Tongue (tissue), 2 donors: Measurements from ENCODE around the gene CDKN3. TPM values are rescaled to one million over a fixed set of nuclear protein-coding genes. Genes with fewer than 3 reads are reported as not detected.
"Not testable (repeated sequence)": the region's sequence is repeated elsewhere in the genome, so short reads cannot be mapped to it uniquely, and the experiment has no call there.

Experiments used
- DNase-seq: peaks from one replicate; pipeline ENCODE4 v3.0.0-alpha.2; 2015
- total RNA-seq: library from RNA; depleted of rRNA; stranded (reverse); fragments of >200 nt; gene quantifications from one replicate; pipeline ENCODE4 v1.2.3, GENCODE V29; 2014

The CDKN3 gene
- total RNA-seq, 1 donor from 2014 or later: 34.8 TPM

DNA sequence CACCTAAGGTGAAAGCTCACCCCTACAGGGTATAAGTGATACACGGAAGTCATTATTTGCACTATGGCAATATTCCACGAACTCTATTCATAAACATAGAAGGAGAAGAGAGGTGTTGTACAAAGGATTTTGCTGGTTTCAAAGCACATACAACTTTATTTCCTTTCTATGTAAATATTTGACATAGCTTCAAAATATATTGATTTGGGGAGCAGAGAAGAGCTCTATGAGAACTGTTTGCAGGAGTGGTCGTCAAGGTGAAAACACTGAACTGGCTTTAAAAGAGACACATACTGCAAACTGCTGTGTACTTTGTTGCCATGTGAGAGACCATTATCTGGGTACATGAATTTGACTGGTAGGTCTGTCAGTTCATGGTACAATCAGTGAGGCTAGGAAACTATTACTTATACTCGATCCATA, 27.7 kb downstream of the CDKN3 start:
- no peak for DNase-seq

DNA sequence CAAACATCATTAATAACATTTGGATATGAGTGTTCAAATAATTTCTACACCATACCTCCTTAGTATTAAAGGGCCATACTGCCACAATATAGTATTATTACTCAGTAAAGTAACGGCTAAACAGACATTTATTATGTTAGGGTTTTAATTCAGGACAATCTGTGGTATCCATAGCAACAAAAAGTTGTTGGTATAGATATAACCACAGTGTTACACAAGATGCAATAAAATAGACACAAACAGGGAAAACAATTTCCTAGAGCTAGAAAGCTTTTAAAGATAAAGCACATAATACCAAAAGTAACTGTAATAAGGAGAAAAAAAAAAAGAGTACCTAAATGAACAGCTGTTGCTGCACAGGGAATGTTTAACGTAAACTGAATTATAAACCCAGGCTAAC, 28.3 kb downstream of the CDKN3 start:
- DNase-seq: no peak

GRCh38 chr14:54425537-54426274, 28.9 kb downstream of the CDKN3 start:
- DNase-seq: no peak

DNA sequence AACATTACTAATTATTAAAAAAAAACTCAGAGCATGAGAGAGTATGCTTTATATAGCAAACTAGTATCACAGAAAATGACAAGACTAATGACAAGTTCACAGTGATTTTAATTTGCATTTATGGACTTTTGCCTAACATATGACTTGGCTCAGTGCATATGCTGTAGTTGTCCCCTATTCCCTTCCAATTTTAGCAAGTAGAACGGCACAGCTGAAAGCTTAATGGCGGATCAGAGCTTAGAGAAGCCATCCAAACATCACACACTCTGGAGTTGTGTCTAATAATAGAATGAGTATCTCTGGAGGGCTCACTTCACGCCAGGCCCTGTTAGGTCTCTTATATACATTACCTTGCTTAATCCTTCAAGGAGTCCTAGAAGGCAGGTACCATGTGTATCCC, 31.1 kb downstream of the CDKN3 start:
- DNase-seq: peak; percentile 48

DNA sequence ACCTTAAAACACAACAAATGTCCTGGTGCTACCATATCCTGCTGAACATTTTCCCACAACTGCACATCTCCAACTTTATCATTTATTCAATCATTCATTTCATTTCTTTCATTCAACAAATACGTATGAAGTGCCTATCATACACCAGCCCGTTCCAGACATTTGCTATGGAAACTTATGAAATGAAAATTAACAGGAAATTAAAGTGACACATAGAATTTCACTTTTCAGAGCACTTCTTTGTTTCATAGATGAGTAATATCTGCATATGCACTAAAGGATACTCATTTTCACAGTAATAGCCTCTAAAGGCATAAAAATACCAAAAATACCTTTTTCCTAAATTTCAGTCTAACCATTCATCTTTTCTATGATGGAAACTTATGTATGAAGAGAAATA, 31.7 kb downstream of the CDKN3 start:
- DNase-seq: no peak

- DNase-seq: no peak
Measured at GRCh38 chr14:54435500-54435981, 38.7 kb downstream of the CDKN3 start.

DNA sequence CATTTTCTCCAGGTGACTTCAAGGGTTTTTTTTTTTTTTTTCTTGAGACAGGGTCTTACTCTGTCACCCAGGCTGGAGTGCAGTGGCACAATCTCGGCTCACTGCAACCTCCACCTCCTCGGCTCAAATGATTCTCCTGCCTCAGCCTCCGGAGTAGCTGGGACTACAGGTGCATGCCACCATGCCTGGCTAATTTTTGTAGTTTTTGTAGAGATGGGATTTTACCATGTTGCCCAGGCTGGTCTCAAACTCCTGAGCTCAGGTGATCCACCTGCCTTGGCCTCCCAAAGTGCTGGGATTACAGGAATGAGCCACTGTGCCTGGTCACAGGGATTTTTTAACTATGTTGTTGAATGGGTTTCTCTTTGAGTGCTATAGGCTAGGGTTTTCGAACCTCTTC, 41.1 kb downstream of the CDKN3 start:
- not testable (repeated sequence) for DNase-seq

DNA sequence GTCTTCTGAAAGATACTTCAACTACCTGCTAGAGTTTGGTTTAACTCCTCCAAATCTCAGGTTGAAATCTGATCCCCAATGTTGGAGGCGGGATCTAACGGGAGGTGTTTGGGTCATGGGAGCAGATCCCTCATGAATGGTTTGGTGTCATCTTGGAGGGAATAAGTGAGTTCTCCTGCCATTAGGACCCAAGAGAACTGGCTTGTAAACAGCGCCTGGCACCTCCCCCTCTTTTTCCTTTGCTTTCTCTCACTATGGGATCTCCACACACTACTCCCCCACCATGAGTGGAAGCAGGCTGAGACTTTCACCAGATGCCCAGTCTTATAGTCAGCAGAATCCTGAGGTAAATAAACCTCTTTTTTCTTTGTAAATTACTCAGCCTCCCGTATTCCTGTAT, 41.9 kb downstream of the CDKN3 start:
- DNase-seq: no peak

DNA sequence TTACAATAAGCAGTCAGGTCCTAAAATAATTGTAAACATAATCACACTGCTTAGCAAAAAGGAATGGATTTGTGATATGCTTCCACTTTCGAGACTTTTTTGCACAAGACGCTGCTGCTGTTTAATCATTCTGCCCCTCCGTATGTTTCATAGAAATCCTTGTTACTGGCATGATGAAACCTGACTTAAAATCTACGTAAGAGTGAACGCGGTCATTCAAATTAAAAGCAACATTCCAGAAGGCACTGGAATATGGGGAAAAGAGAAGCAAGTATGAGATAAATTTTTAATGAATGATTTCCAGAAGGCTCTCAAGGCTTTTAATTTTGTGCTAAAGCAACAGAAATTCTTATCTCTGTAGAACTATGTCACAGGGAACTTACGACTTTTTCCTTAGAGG, 43.2 kb downstream of the CDKN3 start:
- DNase-seq: peak; percentile 9

- peak; percentile 29 for DNase-seq
Measured at GRCh38 chr14:54440476-54440872, 43.7 kb downstream of the CDKN3 start.

GRCh38 chr14:54440873-54441868, 44.4 kb downstream of the CDKN3 start, which contains the start of gene CNIH1:
Gene CNIH1, minus strand, starts transcription at chr14:54441374. Its CDS starts 47 bp downstream, at chr14:54441327.
- peak; percentile 97 for DNase-seq

- not testable (repeated sequence) for DNase-seq
Measured at GRCh38 chr14:54442961-54443360, 46.2 kb downstream of the CDKN3 start.

DNA sequence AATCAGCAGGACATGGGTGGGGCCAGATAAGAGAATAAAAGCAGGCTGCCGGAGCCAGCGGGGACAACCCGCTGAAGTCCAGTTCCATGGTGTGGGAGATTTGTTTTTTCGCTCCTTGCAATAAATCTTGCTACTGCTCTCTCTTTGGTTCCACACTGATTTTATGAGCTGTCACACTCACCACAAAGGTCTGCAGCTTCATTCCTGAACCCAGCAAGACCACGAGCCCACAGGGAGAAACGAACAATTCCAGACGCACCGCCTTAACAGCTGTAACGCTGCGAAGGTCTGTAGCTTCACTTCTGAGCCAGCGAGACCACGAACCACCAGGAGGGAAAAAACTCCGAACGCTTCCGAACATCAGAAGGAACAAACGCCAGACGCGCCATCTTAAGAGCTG, 47.2 kb downstream of the CDKN3 start:
- no peak for DNase-seq

- peak; percentile 24 for DNase-seq
Measured at GRCh38 chr14:54444681-54445080, 47.9 kb downstream of the CDKN3 start.

GRCh38 chr14:54446161-54446693, 49.4 kb downstream of the CDKN3 start:
- DNase-seq: peak; percentile 43

DNA sequence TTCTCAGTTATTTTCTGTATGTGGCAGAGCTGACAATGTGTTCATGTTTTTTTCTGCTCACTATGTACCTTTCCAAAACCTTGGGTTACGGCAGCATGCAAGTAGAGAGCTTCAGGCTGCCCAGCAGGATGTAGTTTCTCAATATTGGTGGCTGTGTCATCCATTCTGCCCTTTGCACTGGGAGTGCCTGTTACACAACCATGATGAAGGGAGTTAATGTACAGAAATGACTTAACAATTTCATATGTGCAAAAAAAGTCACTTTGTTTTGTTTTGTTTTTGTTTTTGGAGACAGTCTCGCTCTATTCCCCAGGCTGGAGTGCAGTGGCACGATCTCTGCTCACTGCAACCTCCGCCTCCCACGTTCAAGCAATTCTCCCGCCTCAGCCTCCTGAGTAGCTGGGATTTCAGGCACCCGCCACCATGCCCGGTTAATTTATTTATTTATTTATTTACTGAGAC, 50.5 kb downstream of the CDKN3 start:
- DNase-seq: no peak

DNA sequence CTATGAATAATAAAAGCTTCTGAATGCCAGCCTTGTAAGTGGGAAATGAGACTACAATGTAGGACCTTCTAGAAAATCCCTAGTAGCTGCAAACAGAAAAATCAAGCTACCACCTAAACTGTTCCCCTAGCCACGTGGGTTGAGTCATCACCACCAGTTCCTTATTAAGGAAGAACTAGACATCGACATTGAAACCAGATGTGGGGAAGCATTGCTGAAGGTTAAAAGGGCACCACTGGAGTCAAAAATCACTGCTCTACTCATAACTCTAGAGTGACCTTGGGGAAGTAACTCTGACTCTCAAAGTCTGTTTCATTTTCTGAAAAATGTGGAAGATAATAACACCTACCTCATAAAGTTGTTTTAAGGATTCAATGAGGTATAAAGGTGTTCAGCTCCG, 53.7 kb downstream of the CDKN3 start:
- no peak for DNase-seq

DNA sequence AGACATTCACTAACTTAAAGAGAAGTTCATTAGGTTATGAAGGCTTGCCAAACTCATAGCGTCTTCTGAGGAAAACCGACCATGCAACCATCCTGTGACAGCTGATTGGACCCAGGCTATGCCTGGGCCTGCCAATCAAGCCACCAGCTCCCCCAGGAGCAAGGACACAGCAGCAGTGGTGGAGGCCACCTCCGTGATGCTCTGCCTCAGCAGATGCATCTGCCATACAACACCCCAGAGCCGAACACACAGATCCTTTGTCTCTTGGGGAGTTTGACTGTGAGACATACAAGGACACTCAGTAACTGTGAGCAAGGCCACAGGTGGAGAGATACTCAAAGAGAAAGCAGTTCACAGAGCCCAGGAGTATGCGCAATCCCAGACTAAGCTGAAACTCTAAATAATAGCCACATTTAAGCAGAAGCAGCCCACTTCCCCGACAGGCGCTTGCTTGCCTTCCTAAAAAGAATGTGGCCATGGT, 54.4 kb downstream of the CDKN3 start:
- DNase-seq: no peak

DNA sequence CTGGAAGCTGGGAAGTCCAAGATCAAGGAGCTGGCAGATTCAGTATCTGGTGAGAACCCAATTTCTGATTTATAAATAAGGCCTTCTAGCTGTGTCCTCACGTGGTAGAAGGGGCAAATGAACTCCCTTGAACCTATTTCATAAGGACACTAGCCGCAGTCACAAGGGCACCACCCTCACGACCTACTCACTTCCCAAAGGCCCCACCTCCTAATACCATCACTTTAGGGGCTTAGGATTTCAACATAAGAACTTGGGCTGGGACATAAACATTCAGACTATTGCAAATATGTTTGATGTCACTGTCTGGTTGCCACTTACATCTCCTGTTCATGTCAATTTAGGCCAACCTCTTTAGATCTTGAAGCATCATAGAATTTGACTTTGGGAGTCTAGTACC, 55.2 kb downstream of the CDKN3 start:
- DNase-seq: no peak

GRCh38 chr14:54453252-54453651, 56.4 kb downstream of the CDKN3 start:
- no peak for DNase-seq

- not testable (repeated sequence) for DNase-seq
Measured at GRCh38 chr14:54453990-54454389, 57.2 kb downstream of the CDKN3 start.

DNA sequence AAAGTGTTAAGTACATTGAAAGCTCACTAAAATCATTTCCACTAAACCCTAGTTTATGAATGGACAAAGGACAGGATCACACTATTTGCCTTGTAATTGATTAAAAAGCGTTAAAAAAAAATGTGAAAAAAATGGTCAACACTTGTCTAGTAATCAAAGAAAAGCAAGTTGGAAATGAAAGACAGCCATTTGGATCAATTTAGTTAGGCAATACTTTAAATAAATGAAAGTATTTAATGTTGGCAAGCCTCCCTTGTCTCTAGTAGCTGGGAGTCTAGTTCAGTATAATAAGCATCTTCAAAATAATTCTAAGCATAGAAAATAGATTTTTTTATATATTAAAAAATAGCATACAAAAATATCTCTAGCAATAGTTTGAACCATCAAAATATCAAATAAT, 58.6 kb downstream of the CDKN3 start:
- DNase-seq: no peak
